ENCODE data around the gene ENTHD1.

GRCh38 chr22:39845529-39845928 is 48.0 kb downstream of the ENTHD1 start:
- no peak for TF ChIP-seq POLR2A (IDR thresholded peaks at IDR 0.05)
- no peak for TF ChIP-seq CTCF (IDR thresholded peaks at IDR 0.05)

Data from Peyer's patch (tissue), 4 donors.